ENCODE data around the gene TRPM3. TPM values are rescaled to one million over a fixed set of nuclear protein-coding genes. Genes with fewer than 3 reads are reported as not detected.

Gene TRPM3
- total and polyA plus RNA-seq, 2 of the 8 experiments (the other 6 are each of a cell fraction or from before 2014, with no cell fraction given), result 2.4 to 10.9 TPM

GRCh38 chr9:70490478-70490877, 630.9 kb downstream of the TRPM3 start:
- Histone ChIP-seq H2AK5ac (ENCODE audit: low read depth, low read length) (no peak overlapping the region), H2BK5ac (ENCODE audit: low read depth, low read length) (no peak overlapping the region), H3K36me3 (ENCODE audit: control insufficient read depth in 2 of 4, insufficient read depth in 4 of 4, low read length in 3 of 4) (no peaks in the 10 kb centered on the region), H3K27me3 (replicated peaks in 1 of 4; ENCODE audit: control insufficient read depth in 3 of 4, extremely low read depth in 1 of 4, insufficient read depth in 3 of 4, low read length in 3 of 4) (no peaks in the 10 kb centered on the region), H4K20me1 (replicated peaks in 1 of 2; ENCODE audit: control insufficient read depth in 1 of 2, insufficient read depth in 2 of 2, low read length in 2 of 2) (no peaks in the 10 kb centered on the region), H4K5ac (ENCODE audit: insufficient read length, low read depth, low read length) (no peak overlapping the region), H3K14ac (ENCODE audit: insufficient read length) (no peak overlapping the region), H3K23ac (ENCODE audit: insufficient read length) (no peak overlapping the region), H2BK12ac (ENCODE audit: low read depth, low read length) (no peak overlapping the region), H2BK120ac (replicated peaks; ENCODE audit: low read depth, low read length) (no peak overlapping the region), H3K4me2 (ENCODE audit: insufficient read depth in 1 of 2, low read depth in 2 of 2, low read length in 2 of 2) (no peak overlapping the region), H3K9ac (replicated peaks in 1 of 4; ENCODE audit: extremely low read depth in 1 of 4, low read depth in 3 of 4, low read length in 3 of 4) (no peak overlapping the region), H4K91ac (replicated peaks; ENCODE audit: insufficient read length, low read length) (no peak overlapping the region), H3K56ac (replicated peaks; ENCODE audit: insufficient read length, low read depth, low read length) (no peak overlapping the region), H3K79me1 (ENCODE audit: low read depth, low read length) (no peaks in the 10 kb centered on the region), H3K4ac (replicated peaks; ENCODE audit: insufficient read length, low read depth, low read length) (no peak overlapping the region), H2AFZ (ENCODE audit: low read length) (no peak overlapping the region), H3K4me1 (replicated peaks in 1 of 4; ENCODE audit: control insufficient read depth in 3 of 4, insufficient read depth in 4 of 4, low read length in 3 of 4) (no peaks in the 10 kb centered on the region), H2BK20ac (ENCODE audit: low read length) (no peak overlapping the region), H3K79me2 (ENCODE audit: control insufficient read depth in 1 of 2, insufficient read depth in 2 of 2, low read length in 2 of 2) (no peaks in the 10 kb centered on the region), H3K27ac (ENCODE audit: low read depth, low read length) (no peak overlapping the region), H2BK15ac (ENCODE audit: low read length) (no peak overlapping the region), H3K23me2 (ENCODE audit: low read depth, low read length) (no peaks in the 10 kb centered on the region), H3K9me3 (ENCODE audit: insufficient read depth in 2 of 2, low read depth in 1 of 2, low read length in 1 of 2) (no peaks in the 10 kb centered on the region), H4K8ac (ENCODE audit: extremely low read depth, insufficient read depth, low read length) (no peak overlapping the region), H3K18ac (ENCODE audit: extremely low read depth, low read length) (no peak overlapping the region), H3K4me3 (ENCODE audit: extremely low read depth in 1 of 4, insufficient read depth in 2 of 4, low read depth in 3 of 4, low read length in 4 of 4) (no peak overlapping the region)
- FAIRE-seq (no peak), DNase-seq (ENCODE audit: low read depth in 1 of 2, low spot score in 2 of 2) (no peak)
- ChIA-PET POLR2A (ENCODE audit: partially characterized antibody) (no interaction called here), CTCF (ENCODE audit: partially characterized antibody) (interaction anchor here (0.8 kb wide), 1 partner anchor 117 kb away, joined by 3 read pairs; no protein-coding TSS in a partner anchor)
- 80% methylated on average over 5 of the region's 5 CpGs; no CpG with 5 or more reads in 1 of the 2 experiments for WGBS, 2 experiments (ENCODE audit: extremely low coverage in 1 of 2, insufficient coverage in 1 of 2, insufficient read length in 1 of 2, insufficient replicate concordance in 2 of 2, low coverage in 1 of 2, low lambda C conversion rate in 2 of 2, missing lambda C conversion rate in 1 of 2)

Measured in H1 (cell line).